NCI-H526 treated with DMSO at 0.1 percent for 48 hours (cell line): ENCODE measurements around the gene PCDHGB4.
"Not testable (repeated sequence)": the region's sequence is repeated elsewhere in the genome, so short reads cannot be mapped to it uniquely, and the experiment has no call there.

Experiments used
- DNase-seq: peaks from one replicate; lab custom pipeline; 2025; lab: John Stamatoyannopoulos, UW

Gene PCDHGB4

DNA sequence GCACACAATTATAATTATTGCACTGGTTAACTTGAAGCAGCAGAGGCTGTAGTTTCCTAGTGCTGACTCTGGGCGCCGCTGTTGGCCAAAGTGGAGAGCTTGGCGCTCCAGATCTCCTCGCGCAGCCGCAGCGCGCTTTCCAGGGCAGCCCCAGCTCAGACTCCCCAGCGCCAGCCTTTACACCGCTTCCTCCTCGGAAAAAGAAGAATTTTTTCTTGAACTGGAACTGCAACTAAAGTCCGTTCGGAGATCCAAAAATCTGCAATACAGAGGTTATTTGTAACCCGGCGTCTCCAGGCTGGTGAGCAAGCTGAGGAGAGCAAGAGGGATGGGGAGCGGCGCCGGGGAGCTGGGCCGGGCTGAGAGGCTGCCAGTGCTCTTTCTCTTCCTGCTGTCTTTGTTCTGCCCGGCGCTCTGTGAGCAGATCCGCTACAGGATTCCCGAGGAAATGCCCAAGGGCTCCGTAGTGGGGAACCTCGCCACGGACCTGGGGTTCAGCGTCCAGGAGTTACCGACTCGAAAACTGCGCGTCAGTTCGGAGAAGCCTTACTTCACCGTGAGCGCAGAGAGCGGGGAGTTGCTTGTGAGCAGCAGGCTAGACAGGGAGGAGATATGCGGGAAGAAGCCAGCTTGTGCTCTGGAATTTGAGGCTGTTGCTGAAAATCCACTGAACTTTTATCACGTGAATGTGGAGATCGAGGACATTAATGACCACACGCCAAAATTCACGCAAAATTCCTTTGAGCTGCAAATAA, at the start of gene PCDHGB4:
TSS of gene PCDHGB4 (plus strand) at position 142 of the 755 bp plus-strand sequence. CDS start at position 329, 187 bp downstream.
- DNase-seq = not testable (repeated sequence)

DNA sequence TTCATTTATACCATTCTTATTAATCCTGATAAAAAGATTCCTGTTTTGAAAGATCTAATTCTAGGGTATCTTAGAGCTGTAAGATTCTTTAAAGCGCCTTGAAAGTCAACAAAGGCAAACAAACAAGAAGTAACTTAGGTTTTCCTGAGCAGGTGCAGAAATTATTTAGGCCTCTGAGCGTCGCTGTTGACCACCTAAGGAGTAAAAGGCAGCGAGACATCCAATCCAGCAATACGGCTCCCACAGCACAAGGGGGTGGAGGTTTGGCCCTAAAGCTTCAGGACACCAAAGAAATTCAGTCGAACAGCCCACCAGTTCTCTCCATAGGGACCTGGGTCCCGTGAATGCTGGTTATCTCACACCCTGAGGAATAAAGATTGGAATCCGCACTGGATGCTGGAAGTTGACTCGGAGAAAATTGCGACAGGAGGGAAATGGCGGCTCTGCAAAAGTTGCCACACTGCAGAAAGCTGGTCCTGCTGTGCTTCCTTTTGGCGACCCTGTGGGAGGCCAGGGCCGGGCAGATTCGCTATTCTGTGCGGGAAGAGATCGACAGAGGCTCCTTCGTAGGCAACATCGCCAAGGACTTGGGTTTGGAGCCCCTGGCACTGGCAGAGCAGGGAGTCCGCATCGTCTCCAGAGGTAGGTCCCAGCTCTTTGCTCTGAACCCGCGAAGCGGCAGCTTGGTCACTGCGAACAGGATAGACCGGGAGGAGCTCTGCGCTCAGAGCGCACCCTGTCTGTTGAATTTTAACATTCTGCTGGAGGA, 48.8 kb upstream of the PCDHGB4 start, which contains the start of gene PCDHGA2:
TSS of gene PCDHGA2 (plus strand) at position 223 of the 769 bp plus-strand sequence.
- no peak for DNase-seq

DNA sequence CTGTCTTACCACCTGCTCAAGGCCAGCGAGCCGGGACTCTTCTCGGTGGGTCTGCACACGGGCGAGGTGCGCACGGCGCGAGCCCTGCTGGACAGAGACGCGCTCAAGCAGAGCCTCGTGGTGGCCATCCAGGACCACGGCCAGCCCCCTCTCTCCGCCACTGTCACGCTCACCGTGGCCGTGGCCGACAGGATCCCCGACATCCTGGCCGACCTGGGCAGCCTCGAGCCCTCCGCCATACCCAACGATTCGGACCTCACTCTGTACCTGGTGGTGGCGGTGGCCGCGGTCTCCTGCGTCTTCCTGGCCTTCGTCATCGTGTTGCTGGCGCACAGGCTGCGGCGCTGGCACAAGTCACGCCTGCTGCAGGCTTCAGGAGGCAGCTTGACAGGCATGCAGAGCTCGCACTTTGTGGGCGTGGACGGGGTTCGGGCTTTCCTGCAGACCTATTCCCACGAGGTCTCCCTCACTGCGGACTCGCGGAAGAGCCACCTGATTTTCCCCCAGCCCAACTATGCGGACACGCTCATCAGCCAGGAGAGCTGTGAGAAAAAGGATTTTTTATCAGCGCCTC, 46.6 kb upstream of the PCDHGB4 start:
- DNase-seq = not testable (repeated sequence)

DNA sequence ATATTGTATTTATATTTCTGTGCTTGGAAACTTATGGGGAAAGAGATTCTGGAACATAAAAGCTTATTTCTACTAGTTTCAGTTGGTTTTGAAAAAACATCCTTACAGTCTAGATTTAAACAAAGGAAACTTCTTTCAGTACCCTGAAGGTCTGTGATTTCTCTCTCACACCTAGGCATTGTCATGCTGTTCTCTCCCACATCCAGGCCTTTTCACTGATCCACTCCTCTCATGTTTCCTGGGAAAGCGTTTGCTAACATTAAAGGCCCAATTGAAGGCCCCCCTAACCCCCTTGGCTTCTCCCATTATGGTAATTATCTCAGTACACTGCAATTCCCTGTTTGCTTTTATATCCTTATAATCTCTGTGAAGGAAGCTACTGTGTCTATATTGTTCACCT, 44.7 kb upstream of the PCDHGB4 start:
- no peak for DNase-seq

DNA sequence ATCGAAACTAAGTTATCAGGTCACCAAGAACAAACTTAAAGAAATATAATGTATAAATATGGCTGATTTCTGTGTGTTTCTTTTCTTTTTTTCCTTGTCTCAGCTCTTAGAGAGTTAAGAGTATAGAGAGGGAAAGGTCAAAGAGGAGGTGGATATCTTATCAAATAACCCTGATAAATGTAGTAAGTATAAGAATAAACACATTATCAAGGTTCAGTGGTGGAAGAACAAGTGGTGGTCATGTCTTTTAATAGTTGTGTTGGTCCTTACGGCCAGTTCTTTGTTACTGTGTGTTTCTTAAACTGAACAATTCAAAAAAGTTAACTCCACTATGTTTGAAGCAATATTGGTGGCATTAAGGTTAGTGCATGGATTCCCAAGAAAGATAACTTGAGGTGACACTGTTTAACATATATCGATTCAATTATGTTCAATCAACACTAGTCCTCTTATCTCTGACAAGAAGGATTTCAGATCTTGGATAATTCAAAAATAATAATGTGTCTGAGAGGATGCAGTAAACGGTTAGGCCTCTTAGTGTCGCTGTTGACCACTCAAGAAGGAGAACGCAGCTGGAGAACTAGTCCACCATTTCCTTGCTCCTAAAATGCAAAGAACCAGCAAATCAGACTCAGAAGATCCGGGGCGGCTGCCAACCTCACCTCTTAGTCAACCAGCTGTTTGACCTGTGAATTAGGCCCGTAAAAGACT, 44.1 kb upstream of the PCDHGB4 start, which contains the start of gene PCDHGA3:
TSS of gene PCDHGA3 (plus strand) at position 588 of the 711 bp plus-strand sequence. CDS start 205 bp downstream, outside the sequence.
- DNase-seq = no peak

DNA sequence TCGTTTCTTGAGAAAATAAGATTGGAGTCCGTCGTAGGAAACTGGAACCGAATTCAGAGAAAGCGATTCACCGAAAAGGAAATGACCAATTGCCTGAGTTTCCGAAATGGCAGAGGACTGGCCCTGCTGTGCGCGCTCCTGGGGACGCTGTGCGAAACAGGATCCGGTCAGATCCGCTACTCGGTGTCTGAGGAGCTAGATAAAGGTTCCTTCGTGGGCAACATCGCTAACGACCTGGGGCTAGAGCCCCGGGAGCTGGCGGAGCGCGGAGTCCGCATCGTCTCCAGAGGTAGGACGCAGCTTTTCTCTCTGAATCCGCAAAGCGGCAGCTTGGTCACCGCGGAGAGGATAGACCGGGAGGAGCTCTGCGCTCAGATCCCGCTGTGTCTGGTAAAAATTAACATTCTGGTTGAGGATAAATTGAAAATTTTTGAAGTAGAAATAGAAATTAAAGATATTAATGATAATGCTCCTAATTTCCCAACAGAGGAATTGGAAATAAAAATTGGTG, 43.5 kb upstream of the PCDHGB4 start:
- DNase-seq = no peak

DNA sequence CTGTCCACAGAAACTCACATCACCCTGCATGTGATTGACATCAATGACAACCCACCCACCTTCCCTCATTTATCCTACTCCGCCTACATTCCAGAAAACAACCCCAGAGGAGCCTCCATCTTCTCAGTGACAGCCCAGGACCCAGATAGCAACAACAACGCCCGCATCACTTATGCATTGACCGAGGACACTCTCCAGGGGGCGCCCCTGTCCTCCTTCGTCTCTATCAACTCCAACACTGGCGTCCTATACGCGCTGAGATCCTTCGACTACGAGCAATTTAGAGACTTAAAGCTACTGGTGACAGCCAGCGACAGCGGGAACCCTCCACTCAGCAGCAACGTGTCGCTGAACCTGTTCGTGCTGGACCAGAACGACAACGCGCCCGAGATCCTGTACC, 42.2 kb upstream of the PCDHGB4 start:
- DNase-seq = no peak

DNA sequence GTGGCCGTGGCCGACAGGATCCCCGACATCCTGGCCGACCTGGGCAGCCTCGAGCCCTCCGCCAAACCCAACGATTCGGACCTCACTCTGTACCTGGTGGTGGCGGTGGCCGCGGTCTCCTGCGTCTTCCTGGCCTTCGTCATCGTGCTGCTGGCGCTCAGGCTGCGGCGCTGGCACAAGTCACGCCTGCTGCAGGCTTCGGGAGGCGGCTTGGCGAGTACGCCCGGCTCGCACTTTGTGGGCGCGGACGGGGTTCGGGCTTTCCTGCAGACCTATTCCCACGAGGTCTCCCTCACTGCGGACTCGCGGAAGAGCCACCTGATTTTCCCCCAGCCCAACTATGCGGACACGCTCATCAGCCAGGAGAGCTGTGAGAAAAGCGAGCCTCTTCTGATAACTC, 41.5 kb upstream of the PCDHGB4 start:
- DNase-seq = not testable (repeated sequence)

DNA sequence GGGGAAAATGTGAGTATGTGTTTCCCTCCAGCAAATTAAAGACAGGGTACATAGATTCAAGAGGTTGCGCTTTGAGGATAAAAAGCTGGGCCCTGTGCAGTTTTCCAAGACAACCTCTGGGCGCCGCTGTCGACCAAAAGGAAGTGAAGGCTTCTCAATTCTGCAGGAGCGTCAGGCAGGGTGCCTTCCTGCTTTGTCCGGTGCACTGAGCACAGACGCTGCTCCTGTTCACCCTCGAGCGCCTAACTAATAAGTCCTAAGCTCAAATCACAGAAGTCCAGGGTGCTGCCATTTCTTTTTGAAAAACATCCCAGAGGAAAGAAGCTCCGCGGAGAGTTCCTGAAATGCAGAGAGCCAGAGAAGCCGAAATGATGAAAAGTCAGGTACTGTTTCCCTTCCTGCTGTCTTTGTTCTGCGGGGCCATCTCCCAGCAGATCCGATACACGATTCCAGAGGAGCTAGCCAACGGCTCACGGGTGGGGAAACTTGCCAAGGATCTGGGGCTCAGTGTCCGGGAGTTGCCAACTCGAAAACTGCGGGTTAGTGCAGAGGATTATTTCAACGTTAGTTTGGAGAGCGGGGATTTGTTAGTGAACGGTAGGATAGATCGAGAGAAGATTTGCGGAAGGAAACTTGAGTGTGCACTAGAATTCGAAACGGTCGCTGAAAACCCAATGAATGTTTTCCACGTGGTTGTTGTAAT, 37.4 kb upstream of the PCDHGB4 start, which contains the start of gene PCDHGB1:
TSS of gene PCDHGB1 (plus strand) at position 183 of the 703 bp plus-strand sequence. CDS start at position 345, 162 bp downstream.
- no peak for DNase-seq

DNA sequence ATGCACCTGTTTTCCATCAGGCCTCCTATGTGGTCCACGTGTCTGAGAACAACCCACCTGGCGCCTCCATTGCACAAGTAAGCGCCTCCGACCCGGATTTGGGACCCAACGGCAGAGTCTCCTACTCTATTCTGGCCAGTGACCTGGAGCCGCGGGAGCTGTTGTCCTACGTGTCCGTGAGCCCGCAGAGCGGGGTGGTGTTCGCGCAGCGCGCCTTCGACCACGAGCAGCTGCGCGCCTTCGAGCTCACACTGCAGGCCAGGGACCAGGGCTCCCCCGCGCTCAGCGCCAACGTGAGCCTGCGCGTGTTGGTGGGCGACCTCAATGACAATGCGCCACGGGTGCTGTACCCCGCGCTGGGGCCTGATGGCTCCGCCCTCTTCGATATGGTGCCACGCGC, 35.9 kb upstream of the PCDHGB4 start:
- no peak for DNase-seq

DNA sequence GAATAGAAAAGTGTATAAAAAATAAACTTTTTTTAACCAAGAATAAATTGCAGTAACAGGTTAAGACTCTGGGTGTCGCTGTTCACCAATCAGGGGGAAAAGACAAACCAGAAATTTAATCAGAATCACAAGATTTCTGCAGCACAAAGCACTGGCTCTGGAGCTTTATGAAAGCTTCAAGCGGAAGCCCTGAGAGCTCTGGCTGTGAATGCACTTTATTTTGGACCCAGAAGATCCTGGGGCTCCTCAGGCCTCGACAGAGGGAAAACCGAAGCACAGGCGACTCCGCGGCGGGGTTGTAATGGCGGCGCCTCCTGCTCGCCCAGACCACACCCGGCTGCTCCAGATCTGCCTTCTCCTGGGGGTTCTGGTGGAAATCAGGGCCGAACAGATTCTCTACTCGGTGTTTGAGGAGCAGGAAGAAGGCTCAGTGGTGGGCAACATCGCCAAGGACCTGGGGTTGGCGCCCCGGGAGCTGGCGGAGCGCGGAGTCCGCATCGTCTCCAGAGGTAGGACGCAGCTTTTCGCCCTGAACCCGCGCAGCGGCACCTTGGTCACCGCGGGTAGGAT, 32.5 kb upstream of the PCDHGB4 start, which contains the start of gene PCDHGA4:
TSS of gene PCDHGA4 (plus strand) at position 122 of the 570 bp plus-strand sequence. CDS start at position 209, 87 bp downstream.
- DNase-seq = no peak

DNA sequence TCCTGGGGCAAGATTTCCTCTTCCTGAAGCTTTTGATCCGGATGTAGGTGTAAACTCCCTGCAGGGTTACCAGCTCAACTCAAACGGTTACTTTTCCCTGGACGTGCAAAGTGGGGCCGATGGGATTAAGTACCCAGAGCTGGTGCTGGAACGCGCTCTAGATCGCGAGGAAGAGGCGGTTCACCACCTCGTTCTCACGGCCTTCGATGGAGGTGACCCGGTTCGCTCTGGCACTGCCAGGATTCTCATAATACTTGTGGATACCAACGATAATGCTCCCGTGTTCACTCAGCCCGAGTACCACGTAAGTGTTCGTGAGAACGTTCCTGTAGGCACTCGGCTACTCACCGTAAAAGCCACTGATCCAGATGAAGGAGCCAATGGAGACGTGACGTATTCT, 31.9 kb upstream of the PCDHGB4 start:
- DNase-seq = no peak

DNA sequence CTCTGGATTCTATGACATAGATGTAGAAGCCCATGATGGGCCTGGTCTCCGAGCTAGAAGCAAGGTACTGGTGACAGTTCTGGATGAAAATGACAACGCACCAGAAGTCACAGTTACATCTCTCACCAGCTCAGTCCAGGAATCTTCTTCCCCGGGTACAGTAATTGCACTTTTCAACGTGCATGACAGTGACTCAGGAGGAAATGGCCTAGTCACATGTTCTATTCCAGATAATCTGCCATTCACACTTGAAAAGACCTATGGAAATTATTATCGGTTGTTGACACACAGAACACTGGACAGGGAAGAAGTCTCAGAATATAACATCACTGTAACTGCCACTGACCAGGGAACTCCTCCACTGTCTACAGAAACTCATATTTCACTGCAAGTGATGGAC, 31.4 kb upstream of the PCDHGB4 start:
- no peak for DNase-seq

DNA sequence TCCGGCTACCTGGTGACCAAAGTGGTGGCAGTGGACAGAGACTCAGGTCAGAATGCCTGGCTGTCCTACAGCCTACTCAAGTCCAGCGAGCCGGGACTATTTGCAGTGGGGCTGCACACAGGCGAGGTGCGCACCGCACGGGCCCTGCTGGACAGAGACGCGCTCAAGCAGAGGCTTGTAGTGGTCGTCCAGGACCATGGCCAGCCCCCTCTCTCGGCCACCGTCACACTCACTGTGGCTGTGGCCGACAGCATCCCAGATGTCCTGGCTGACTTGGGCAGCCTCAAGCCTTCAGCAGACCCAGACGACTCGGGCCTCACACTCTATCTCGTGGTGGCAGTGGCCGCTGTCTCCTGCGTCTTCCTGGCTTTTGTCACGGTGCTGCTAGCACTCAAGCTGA, 30.5 kb upstream of the PCDHGB4 start:
- DNase-seq = no peak

DNA sequence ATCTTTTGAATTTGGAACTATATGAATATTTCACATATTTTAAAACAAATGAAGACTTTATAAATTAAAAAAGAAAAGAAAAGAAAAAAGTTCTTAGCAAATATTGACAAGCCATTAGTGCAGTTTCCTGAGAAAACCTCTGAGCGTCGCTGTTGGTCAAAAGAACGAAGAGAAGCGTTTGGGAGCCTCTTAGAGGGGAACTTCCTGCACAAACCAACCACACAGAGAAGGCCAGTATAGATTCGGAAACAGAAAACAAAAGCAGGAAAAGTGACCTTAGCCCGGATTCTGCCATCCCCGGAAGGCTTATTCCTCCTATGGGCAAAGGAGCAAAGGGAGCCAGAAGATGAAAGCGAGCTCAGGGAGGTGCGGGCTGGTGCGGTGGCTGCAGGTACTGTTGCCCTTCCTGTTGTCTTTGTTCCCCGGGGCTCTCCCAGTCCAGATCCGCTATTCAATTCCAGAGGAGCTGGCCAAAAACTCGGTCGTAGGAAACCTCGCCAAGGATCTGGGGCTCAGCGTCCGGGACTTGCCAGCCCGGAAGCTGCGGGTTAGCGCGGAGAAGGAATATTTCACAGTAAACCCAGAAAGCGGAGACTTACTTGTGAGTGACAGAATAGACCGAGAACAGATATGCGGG, 27.6 kb upstream of the PCDHGB4 start, which contains the start of gene PCDHGB2:
TSS of gene PCDHGB2 (plus strand) at position 205 of the 637 bp plus-strand sequence. CDS start at position 347, 142 bp downstream.
- DNase-seq = no peak

DNA sequence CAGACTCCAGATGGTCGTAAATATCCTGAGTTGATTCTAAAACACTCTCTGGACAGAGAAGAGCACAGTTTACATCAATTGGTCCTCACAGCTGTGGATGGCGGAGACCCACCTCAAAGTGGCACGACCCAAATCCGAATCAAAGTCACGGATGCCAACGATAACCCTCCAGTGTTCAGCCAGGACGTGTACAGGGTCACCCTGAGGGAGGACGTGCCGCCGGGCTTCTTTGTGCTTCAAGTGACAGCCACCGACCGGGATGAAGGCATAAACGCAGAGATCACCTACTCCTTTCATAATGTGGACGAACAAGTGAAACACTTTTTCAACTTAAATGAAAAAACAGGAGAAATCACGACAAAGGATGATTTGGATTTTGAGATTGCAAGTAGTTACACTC, 26.8 kb upstream of the PCDHGB4 start:
- DNase-seq = no peak

DNA sequence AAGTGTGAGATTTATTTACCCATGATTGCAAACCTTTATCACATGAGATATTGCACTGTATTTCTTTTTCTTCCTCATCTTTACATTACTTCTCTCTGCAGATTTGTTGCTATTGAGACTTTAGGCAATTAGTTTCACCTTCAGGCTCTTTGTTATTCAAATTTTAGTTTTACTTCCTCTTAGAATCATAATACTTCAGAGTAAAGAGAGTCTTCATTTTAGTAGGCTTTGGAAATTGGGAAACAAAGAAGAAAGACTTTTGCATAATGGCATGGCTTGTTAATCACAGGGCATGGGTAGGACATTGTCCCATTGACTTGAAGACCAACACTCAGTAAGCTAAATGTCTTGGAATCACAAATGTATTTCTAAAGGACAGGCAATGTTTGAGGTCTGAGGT, 24.8 kb upstream of the PCDHGB4 start:
- no peak for DNase-seq

DNA sequence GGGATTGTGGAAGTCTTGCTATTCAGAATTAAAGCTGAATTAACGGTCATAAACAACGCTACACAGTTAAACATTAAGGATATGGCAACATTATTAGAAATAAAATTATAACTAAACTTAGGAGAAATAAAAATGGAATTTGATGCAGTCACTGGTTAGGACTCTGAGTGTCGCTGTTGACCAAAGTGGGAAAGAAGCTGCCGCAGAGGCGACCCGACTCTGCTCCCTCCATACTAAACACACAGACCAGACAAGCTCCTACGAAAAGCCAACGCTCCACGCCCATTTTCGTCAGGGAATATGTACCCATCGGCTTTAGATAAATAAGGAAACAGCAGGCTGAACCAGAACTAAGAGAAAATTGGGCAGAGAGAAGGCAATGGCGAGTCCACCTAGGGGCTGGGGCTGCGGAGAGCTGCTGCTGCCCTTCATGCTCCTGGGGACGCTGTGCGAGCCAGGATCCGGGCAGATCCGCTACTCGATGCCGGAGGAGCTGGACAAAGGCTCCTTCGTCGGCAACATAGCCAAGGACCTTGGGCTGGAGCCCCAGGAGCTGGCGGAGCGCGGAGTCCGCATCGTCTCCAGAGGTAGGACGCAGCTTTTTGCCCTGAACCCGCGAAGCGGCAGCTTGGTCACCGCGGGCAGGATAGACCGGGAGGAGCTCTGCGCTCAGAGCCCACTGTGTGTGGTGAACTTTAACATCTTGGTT, 23.4 kb upstream of the PCDHGB4 start, which contains the start of gene PCDHGA5:
TSS of gene PCDHGA5 (plus strand) at position 211 of the 709 bp plus-strand sequence. CDS start at position 380, 169 bp downstream.
- no peak for DNase-seq
